IMR-90 (cell line): ENCODE data around the gene IL22RA1.

Source experiments
- CTCF ChIP-seq: conservative IDR thresholded peaks from 2 replicates; pipeline ENCODE4 v1.5.1; 2012; ENCODE audit warnings: mild to moderate bottlenecking, low read depth, low read length, improper control_type of control experiment
- MAFK ChIP-seq: IDR thresholded peaks from 2 replicates; pipeline ENCODE4 v1.6.1; 2012; ENCODE audit warnings: low read depth, low read length, improper control_type of control experiment
- MXI1 ChIP-seq: IDR thresholded peaks from 2 replicates; pipeline ENCODE4 v1.6.1; 2012; ENCODE audit warnings: low read depth, mild to moderate bottlenecking, low read length, moderate library complexity, borderline replicate concordance
- POLR2A ChIP-seq: IDR thresholded peaks from 2 replicates; pipeline ENCODE4 v1.6.1; 2012; ENCODE audit warnings: mild to moderate bottlenecking, low read depth, low read length
- TF ChIP-seq, protein P1 (sequence below): fragments of 150-350 bp; IDR thresholded peaks from 2 replicates; pipeline ENCODE4 v1.6.1; 2017; ENCODE audit warnings: mild to moderate bottlenecking, antibody characterized with exemption, low read length, low read depth

DNA sequence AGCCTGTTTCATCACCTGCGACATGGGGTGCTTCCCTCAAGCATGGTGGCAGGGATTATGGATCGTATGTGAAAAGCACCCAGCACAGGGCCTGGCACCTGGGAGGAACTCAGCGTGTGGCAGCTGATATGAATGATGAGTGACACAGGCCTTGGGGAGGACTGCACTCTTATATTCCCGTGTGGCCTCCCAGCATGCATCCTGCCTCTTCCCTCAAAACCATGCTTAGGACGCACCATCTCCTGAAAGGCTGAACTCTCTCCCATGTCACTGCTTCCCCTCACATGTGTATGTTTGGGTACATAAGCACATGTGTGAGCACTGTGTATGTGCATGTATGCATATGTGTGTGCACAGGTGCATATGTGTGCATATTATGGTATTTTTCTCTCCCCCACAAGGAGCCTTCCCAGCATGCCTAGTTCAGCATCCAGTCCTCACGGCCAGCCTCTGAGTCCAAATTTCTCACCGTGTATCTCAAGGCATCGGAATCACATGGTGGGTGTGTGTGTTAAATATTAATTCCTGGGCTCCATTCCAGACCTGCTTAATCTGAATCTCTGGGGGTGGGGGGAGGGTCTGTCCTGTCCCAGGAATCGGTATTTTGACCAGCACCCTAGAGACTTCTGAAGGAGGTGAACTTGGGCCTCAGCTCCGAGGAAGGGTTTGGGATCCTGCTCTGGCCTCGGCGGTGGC is 43.8 kb downstream of the IL22RA1 start:
- TF ChIP-seq CTCF = no peak
- TF ChIP-seq POLR2A = no peak
- no peak for TF ChIP-seq MXI1
- TF ChIP-seq MAFK = no peak
- TF ChIP-seq, protein P1, sequence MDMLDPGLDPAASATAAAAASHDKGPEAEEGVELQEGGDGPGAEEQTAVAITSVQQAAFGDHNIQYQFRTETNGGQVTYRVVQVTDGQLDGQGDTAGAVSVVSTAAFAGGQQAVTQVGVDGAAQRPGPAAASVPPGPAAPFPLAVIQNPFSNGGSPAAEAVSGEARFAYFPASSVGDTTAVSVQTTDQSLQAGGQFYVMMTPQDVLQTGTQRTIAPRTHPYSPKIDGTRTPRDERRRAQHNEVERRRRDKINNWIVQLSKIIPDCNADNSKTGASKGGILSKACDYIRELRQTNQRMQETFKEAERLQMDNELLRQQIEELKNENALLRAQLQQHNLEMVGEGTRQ = no peak
